Measurements from ENCODE around the gene LAMB3.
A peak's percentile ranks its signal among the peaks of the same experiment; 100 is the strongest.

Gene LAMB3

DNA sequence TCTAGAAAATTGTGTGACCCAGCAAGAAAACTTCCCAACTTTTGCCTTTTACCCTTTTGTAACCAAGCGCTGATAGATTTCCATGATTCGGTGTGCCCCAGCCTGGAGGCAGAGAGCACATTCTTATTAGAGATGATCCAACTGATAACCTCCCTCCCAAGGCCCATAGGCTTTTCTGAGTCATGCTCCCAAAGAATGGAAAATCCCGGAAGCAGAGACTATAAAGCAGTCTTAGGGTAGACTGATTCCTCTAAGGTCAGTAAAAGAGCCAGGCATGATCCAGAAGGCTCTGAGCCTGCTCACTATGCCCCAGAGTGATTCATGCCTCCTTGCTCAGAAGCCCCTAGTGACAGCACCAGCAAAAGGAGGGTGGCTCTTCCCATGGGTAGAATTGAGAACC, 64.4 kb downstream of the LAMB3 start:
- TF ChIP-seq CTCF (IDR thresholded peaks at IDR 0.05; ENCODE audit: low read depth, low read length) = no peak
- no peak overlapping the region for H3K4me3 ChIP-seq (ENCODE audit: low read depth, low read length)

GRCh38 chr1:209586221-209586740, 65.9 kb downstream of the LAMB3 start:
- TF ChIP-seq CTCF (IDR thresholded peaks at IDR 0.05; ENCODE audit: low read depth, low read length) = no peak
- H3K4me3 ChIP-seq (ENCODE audit: low read depth, low read length) = no peak overlapping the region

DNA sequence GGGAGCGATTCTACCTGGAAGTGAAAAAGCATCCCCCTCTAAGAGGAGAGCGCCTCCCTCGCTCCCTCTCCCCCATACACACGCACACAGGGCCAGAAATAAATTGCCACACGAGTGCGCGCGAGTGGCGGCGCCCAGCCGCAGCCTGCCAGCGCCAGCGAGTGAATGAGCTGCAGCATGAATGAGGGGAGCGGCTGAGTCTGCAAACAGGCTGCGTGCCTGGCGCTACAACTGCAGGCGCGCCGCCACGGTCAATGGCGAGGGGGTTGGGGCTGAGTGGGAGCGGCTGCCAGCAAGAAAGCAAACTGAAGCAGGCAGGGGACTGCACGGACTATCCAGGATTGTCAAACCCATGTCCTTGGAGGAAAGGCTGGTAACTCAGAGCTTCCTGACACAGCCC, 66.6 kb downstream of the LAMB3 start:
- peak overlapping the region; percentile 23 for H3K4me3 ChIP-seq (ENCODE audit: low read depth, low read length)
- no peak for TF ChIP-seq CTCF (IDR thresholded peaks at IDR 0.05; ENCODE audit: low read depth, low read length)

DNA sequence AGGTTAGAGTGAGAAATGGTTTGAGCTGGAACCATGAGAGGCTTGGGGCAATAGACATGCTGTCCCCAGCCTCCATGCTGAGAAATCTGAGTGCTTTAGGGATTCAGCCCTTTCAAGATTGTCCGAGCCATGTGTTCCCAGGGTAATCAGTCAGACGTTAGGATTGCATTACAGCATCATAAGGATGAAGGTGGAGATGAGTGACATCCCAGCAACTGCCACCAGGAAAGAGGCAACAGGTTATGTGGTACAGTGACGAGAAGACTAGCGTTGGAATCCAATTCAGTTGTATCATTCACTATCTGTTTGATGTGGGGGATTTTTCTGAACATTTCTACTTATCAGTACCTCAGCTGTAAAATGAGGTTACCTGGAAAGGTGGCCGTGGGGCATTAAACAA, 67.0 kb downstream of the LAMB3 start:
- TF ChIP-seq CTCF (IDR thresholded peaks at IDR 0.05; ENCODE audit: low read depth, low read length) = no peak
- peak overlapping the region; percentile 23 for H3K4me3 ChIP-seq (ENCODE audit: low read depth, low read length)

- no peak for TF ChIP-seq CTCF (IDR thresholded peaks at IDR 0.05; ENCODE audit: low read depth, low read length)
- peak overlapping the region; percentile 42 for H3K4me3 ChIP-seq (ENCODE audit: low read depth, low read length)
These were observed 68.0 kb downstream of the LAMB3 start for GRCh38 chr1:209584231-209584672.

GRCh38 chr1:209583408-209583807, 68.8 kb downstream of the LAMB3 start, which contains the start of gene CAMK1G:
Gene CAMK1G, plus strand, starts transcription at chr1:209583714. Its CDS starts 11,270 bp downstream, at chr1:209594984.
- H3K4me3 ChIP-seq (ENCODE audit: low read depth, low read length) = peak within 1 kb of the TSS; percentile 42
- TF ChIP-seq CTCF (IDR thresholded peaks at IDR 0.05; ENCODE audit: low read depth, low read length) = no peak

GRCh38 chr1:209580577-209580976, 71.6 kb downstream of the LAMB3 start:
- TF ChIP-seq CTCF (IDR thresholded peaks at IDR 0.05; ENCODE audit: low read depth, low read length) = no peak
- H3K4me3 ChIP-seq (ENCODE audit: low read depth, low read length) = no peak overlapping the region
